Astrocyte (in vitro differentiated cells and primary cell): ENCODE measurements around the gene ANKMY2. TPM values are rescaled to one million over a fixed set of nuclear protein-coding genes. Genes with fewer than 3 reads are reported as not detected.

Experiments used
- DNase-seq: peaks from one replicate; pipeline ENCODE4 v3.0.0-alpha.2; 2010; ENCODE audit warnings: low read depth
- FAIRE-seq: peaks from 2 replicates; lab custom pipeline; 2011; peaks lifted over from hg19 to GRCh38; lab: Jason Lieb, UNC
- H2AFZ ChIP-seq: 2 replicates; pipeline ENCODE4 v1.6.0; 2012; ENCODE audit warnings: low read depth, low read length, inconsistent platforms
- H3K27ac ChIP-seq: 2 replicates; pipeline ENCODE4 v1.5.1; 2011; ENCODE audit warnings: low read depth, low read length, inconsistent platforms
- H3K27me3 ChIP-seq: 2 replicates; pipeline ENCODE4 v1.6.0; 2011; ENCODE audit warnings: low read length, inconsistent platforms; ENCODE audit not compliant: insufficient read depth
- H3K36me3 ChIP-seq: 2 replicates; pipeline ENCODE4 v1.5.1; 2011; ENCODE audit warnings: low read length, inconsistent platforms; ENCODE audit not compliant: insufficient read depth
- H3K4me1 ChIP-seq: 2 replicates; pipeline ENCODE4 v1.5.1; 2011; ENCODE audit warnings: low read length, inconsistent platforms; ENCODE audit not compliant: insufficient read depth
- H3K4me2 ChIP-seq: 2 replicates; pipeline ENCODE4 v1.6.0; 2012; ENCODE audit warnings: low read length, inconsistent platforms
- H3K4me3 ChIP-seq: 2 replicates; pipeline ENCODE4 v1.5.1; 2011; ENCODE audit warnings: low read depth, mild to moderate bottlenecking, low read length, inconsistent platforms; ENCODE audit not compliant: insufficient read depth
- H3K79me2 ChIP-seq: 2 replicates; pipeline ENCODE4 v1.6.0; 2012; ENCODE audit warnings: mild to moderate bottlenecking, low read length, inconsistent platforms; ENCODE audit not compliant: insufficient read depth
- H3K9ac ChIP-seq: 2 replicates; pipeline ENCODE4 v1.6.0; 2012; ENCODE audit warnings: mild to moderate bottlenecking, low read length, inconsistent platforms
- H3K9me3 ChIP-seq: 2 replicates; pipeline ENCODE4 v1.5.1; 2012; ENCODE audit warnings: low read depth, mild to moderate bottlenecking, low read length, inconsistent platforms; ENCODE audit not compliant: insufficient read depth
- H4K20me1 ChIP-seq: 2 replicates; pipeline ENCODE4 v1.6.0; 2012; ENCODE audit warnings: low read length, inconsistent platforms; ENCODE audit not compliant: insufficient read depth
- H3K27ac Mint-ChIP-seq: one replicate; pipeline ENCODE4 v1.8.0; 2021; ENCODE audit warnings: mild to moderate bottlenecking, mixed read lengths; ENCODE audit not compliant: unreplicated experiment
- H3K27me3 Mint-ChIP-seq: one replicate; pipeline ENCODE4 v1.8.0; 2021; ENCODE audit warnings: low read depth, mixed read lengths; ENCODE audit not compliant: unreplicated experiment
- H3K36me3 Mint-ChIP-seq: one replicate; pipeline ENCODE4 v1.8.0; 2021; ENCODE audit warnings: low read depth, mixed read lengths; ENCODE audit not compliant: unreplicated experiment
- H3K4me1 Mint-ChIP-seq: one replicate; pipeline ENCODE4 v1.8.0; 2021; ENCODE audit warnings: low read depth, mixed read lengths; ENCODE audit not compliant: unreplicated experiment
- H3K4me3 Mint-ChIP-seq: one replicate; pipeline ENCODE4 v1.8.0; 2021; ENCODE audit warnings: mild to moderate bottlenecking, moderate library complexity, mixed read lengths; ENCODE audit not compliant: unreplicated experiment
- H3K9me3 Mint-ChIP-seq: one replicate; pipeline ENCODE4 v1.8.0; 2021; ENCODE audit warnings: mild to moderate bottlenecking, mixed read lengths; ENCODE audit not compliant: unreplicated experiment
- CTCF ChIP-seq: IDR thresholded peaks from 2 replicates; pipeline ENCODE4 v1.5.1; 2011; ENCODE audit warnings: low read depth, mild to moderate bottlenecking, inconsistent platforms, low read length, moderate library complexity; ENCODE audit not compliant: insufficient read depth
- EZH2 ChIP-seq: IDR thresholded peaks from 2 replicates; pipeline ENCODE4 v1.6.1; 2012; ENCODE audit warnings: mild to moderate bottlenecking, low read length, inconsistent platforms; ENCODE audit not compliant: insufficient read depth
- total RNA-seq: library from RNA; stranded (reverse); gene quantifications from 2 replicates; pipeline ENCODE4 v1.2.1, GENCODE V29; 2021

ANKMY2 gene
- total RNA-seq, 1 donor from 2014 or later: 21.9 TPM

DNA sequence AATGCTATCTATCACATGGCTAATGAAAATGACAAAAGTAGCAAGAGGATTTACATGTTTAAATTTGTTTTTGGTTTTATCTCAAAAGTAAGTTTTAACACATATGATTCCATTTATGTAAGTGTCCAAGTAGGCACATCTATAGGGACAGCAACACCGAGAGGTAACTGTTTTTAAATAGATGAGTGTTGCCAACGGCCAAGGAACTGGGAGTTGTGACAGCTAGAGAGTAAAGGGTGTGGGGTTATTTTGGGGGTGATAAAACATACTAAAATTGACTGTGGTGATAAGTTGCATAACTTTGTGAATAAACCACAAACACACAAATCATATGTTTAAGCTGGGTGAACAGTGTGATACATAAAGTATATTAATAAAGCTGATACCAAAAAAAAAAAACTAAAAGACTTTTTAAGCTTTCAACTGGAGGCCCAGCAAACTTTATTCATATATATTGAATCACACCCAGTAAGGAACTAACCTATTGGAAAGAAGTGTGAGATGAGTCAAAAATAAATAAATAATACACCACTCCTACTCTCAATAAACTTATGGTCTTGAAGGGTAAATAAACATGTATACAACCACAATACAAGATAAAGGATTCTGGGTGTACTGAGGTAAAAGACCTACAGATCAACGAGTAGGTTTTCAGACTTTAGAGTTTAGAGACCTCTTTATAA lies 85.9 kb downstream of the ANKMY2 start:
- TF ChIP-seq CTCF: no peak
- no peak for TF ChIP-seq EZH2
- Histone ChIP-seq H3K9ac (no peak overlapping the region), H3K27me3 (no peaks in the 10 kb centered on the region), H4K20me1 (no peaks in the 10 kb centered on the region), H3K79me2 (no peaks in the 10 kb centered on the region), H3K4me2 (no peak overlapping the region), H3K4me3 (no peak overlapping the region), H2AFZ (no peak overlapping the region), H3K4me1 (no peaks in the 10 kb centered on the region), H3K27ac (no peak overlapping the region), H3K36me3 (no peaks in the 10 kb centered on the region), H3K9me3 (no peaks in the 10 kb centered on the region)
- no peaks in the 10 kb centered on the region for H3K9me3 Mint-ChIP-seq
- no peak for FAIRE-seq
- no peak overlapping the region for H3K4me3 Mint-ChIP-seq
- no peaks in the 10 kb centered on the region for H3K4me1 Mint-ChIP-seq
- no peaks in the 10 kb centered on the region for H3K36me3 Mint-ChIP-seq
- DNase-seq: no peak
- no peak overlapping the region for H3K27ac Mint-ChIP-seq
- H3K27me3 Mint-ChIP-seq: no peaks in the 10 kb centered on the region

GRCh38 chr7:16558761-16559302 lies 86.7 kb downstream of the ANKMY2 start:
- Histone ChIP-seq H3K4me3 (no peak overlapping the region), H3K79me2 (no peaks in the 10 kb centered on the region), H3K27ac (no peak overlapping the region), H2AFZ (no peak overlapping the region), H3K36me3 (no peaks in the 10 kb centered on the region), H3K9ac (no peak overlapping the region), H3K4me1 (no peaks in the 10 kb centered on the region), H3K27me3 (no peaks in the 10 kb centered on the region), H3K9me3 (no peaks in the 10 kb centered on the region), H4K20me1 (no peaks in the 10 kb centered on the region), H3K4me2 (no peak overlapping the region)
- no peak overlapping the region for H3K27ac Mint-ChIP-seq
- H3K9me3 Mint-ChIP-seq: no peaks in the 10 kb centered on the region
- no peak for FAIRE-seq
- H3K27me3 Mint-ChIP-seq: no peaks in the 10 kb centered on the region
- no peak for TF ChIP-seq EZH2
- no peak for TF ChIP-seq CTCF
- no peaks in the 10 kb centered on the region for H3K4me1 Mint-ChIP-seq
- no peak overlapping the region for H3K4me3 Mint-ChIP-seq
- DNase-seq: no peak
- no peaks in the 10 kb centered on the region for H3K36me3 Mint-ChIP-seq

GRCh38 chr7:16556359-16556758 lies 89.2 kb downstream of the ANKMY2 start:
- Histone ChIP-seq H3K4me3 (no peak overlapping the region), H3K27me3 (no peaks in the 10 kb centered on the region), H3K9me3 (no peaks in the 10 kb centered on the region), H3K4me2 (no peak overlapping the region), H3K79me2 (no peaks in the 10 kb centered on the region), H3K27ac (no peak overlapping the region), H2AFZ (no peak overlapping the region), H3K36me3 (no peaks in the 10 kb centered on the region), H3K9ac (no peak overlapping the region), H3K4me1 (no peaks in the 10 kb centered on the region), H4K20me1 (no peaks in the 10 kb centered on the region)
- FAIRE-seq (no peak), DNase-seq (no peak)
- Mint-ChIP-seq H3K36me3 (no peaks in the 10 kb centered on the region), H3K4me1 (no peaks in the 10 kb centered on the region), H3K4me3 (no peak overlapping the region), H3K9me3 (no peaks in the 10 kb centered on the region), H3K27ac (no peak overlapping the region), H3K27me3 (no peaks in the 10 kb centered on the region)
- TF ChIP-seq EZH2 (no peak), CTCF (no peak)
